Osteoblast (primary cell): ENCODE data around the gene RHBDL1. TPM values are rescaled to one million over a fixed set of nuclear protein-coding genes. Genes with fewer than 3 reads are reported as not detected.

Source experiments
- DNase-seq: peaks from one replicate; pipeline ENCODE4 v3.0.0; 2011; ENCODE audit warnings: low spot score, mixed read lengths; ENCODE audit not compliant: insufficient read length; ENCODE audit errors: missing footprints
- H2AFZ ChIP-seq: 2 replicates; pipeline ENCODE4 v1.6.0; 2011; ENCODE audit warnings: mild to moderate bottlenecking, low read length
- H3K27ac ChIP-seq: 2 replicates; pipeline ENCODE4 v1.5.1; 2011; ENCODE audit warnings: mild to moderate bottlenecking, low read depth, low read length, moderate library complexity
- H3K27me3 ChIP-seq: 2 replicates; pipeline ENCODE4 v1.6.0; 2012; ENCODE audit warnings: mild to moderate bottlenecking, control low read depth, inconsistent platforms, low read length, moderate library complexity; ENCODE audit not compliant: insufficient read depth
- H3K36me3 ChIP-seq: 2 replicates; pipeline ENCODE4 v1.5.1; 2011; ENCODE audit warnings: mild to moderate bottlenecking, low read length, control low read depth, moderate library complexity; ENCODE audit not compliant: insufficient read depth
- H3K4me1 ChIP-seq: 2 replicates; pipeline ENCODE4 v1.5.1; 2011; ENCODE audit warnings: mild to moderate bottlenecking, low read length, control low read depth, moderate library complexity; ENCODE audit not compliant: insufficient read depth
- H3K4me2 ChIP-seq: 2 replicates; pipeline ENCODE4 v1.6.0; 2011; ENCODE audit warnings: mild to moderate bottlenecking, low read length; ENCODE audit not compliant: insufficient read depth
- H3K4me3 ChIP-seq: fragments of 200-600 bp; sonication (generic); 3 replicates; pipeline ENCODE4 v1.5.1; 2012; ENCODE audit warnings: mild to moderate bottlenecking, low read length, inconsistent platforms; ENCODE audit not compliant: insufficient read depth
- H3K79me2 ChIP-seq: 2 replicates; pipeline ENCODE4 v1.6.0; 2012; ENCODE audit warnings: mild to moderate bottlenecking, low read length, control low read depth, inconsistent platforms; ENCODE audit not compliant: insufficient read depth
- H3K9me3 ChIP-seq: 2 replicates; pipeline ENCODE4 v1.5.1; 2011; ENCODE audit warnings: low read depth, low read length, control low read depth
- H4K20me1 ChIP-seq: 2 replicates; pipeline ENCODE4 v1.6.0; 2012; ENCODE audit warnings: mild to moderate bottlenecking, low read length, control low read depth; ENCODE audit not compliant: insufficient read depth
- total RNA-seq: library from RNA; depleted of rRNA; stranded (reverse); fragments of >200 nt; gene quantifications from 2 replicates; pipeline ENCODE4 v1.2.3, GENCODE V29; 2012
- TF ChIP-seq, protein P1 (sequence below): IDR thresholded peaks from 2 replicates; pipeline ENCODE4 v1.5.1; 2011; ENCODE audit warnings: mild to moderate bottlenecking, low read depth, low read length, moderate library complexity; ENCODE audit errors: extremely low read depth

Gene RHBDL1
- total RNA-seq, 1 donor, result 1.1 TPM

DNA sequence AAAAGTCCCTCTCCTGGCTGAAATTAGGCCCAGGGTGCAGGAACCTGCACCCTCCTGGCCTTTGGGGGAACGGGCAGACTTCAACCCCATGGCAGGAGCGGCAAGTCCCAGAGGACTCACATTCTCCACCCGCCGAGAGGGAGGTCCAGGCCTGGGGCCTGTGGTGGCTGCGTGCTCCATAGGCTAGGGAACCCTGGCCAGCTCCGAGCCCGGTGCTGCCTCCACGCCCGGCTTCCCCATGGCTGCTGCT is 50.6 kb downstream of the RHBDL1 start:
- H3K4me1 ChIP-seq, result peaks cover 8% of the 10 kb centered on the region
- H3K4me3 ChIP-seq, result no peak overlapping the region
- no peaks in the 10 kb centered on the region for H3K79me2 ChIP-seq
- H3K27ac ChIP-seq, result no peak overlapping the region
- H3K36me3 ChIP-seq, result no peaks in the 10 kb centered on the region
- H3K27me3 ChIP-seq, result no peaks in the 10 kb centered on the region
- H3K4me2 ChIP-seq, result no peak overlapping the region
- DNase-seq, result no peak
- TF ChIP-seq, protein P1, sequence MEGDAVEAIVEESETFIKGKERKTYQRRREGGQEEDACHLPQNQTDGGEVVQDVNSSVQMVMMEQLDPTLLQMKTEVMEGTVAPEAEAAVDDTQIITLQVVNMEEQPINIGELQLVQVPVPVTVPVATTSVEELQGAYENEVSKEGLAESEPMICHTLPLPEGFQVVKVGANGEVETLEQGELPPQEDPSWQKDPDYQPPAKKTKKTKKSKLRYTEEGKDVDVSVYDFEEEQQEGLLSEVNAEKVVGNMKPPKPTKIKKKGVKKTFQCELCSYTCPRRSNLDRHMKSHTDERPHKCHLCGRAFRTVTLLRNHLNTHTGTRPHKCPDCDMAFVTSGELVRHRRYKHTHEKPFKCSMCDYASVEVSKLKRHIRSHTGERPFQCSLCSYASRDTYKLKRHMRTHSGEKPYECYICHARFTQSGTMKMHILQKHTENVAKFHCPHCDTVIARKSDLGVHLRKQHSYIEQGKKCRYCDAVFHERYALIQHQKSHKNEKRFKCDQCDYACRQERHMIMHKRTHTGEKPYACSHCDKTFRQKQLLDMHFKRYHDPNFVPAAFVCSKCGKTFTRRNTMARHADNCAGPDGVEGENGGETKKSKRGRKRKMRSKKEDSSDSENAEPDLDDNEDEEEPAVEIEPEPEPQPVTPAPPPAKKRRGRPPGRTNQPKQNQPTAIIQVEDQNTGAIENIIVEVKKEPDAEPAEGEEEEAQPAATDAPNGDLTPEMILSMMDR, result no peak
- H4K20me1 ChIP-seq, result peaks cover 7% of the 10 kb centered on the region
- no peaks in the 10 kb centered on the region for H3K9me3 ChIP-seq
- H2AFZ ChIP-seq, result no peak overlapping the region

DNA sequence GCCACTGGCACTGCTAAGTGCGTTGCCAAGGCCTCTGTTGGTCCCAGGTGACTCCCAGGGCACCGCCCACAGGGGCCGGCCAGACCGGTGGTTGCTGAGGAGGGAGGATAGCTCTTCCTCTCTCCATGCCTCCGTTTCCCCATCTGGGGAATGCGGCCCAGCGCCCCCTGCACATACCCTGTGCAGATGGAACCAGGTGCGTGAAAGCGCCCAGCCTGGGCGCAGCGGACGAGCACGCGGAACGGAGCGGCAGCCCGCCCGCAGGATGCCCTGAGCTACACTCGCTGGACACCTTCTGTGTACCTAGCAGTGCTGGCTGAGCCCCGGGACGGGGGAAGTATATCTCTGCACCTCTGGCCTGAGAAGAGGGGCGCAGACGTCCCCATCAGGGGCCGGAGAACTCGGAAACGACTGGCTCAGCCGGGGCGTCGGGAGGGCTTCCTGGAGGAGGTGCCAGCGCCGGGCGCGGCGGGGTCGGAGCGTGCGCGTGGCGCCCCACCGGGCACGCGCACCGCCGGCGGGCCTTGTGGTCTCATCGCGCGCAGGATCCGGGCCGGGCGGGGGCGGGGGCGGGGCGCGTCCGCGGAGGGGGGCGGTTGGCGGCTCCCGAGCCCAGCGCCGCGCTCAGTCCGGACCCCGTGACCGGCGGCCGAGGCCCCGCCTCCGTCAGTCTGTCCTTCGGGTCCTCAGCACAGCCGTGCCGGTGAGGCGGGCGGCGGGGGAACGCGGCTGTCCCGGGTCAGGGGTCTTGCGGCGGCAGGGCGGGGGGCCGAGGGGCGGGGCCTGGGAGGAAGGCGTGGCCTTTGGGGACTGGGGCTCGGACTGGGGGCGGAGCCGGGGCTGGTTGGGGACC is 51.2 kb downstream of the RHBDL1 start, which contains the start of the genes CCDC78 and HAGHL:
Gene CCDC78, minus strand, starts transcription at position 6 of the 853 bp plus-strand sequence. CDS start 76 bp downstream, outside the sequence.
Gene HAGHL, plus strand, starts transcription at position 669 of the 853 bp plus-strand sequence. CDS start 404 bp downstream, outside the sequence.
- H2AFZ ChIP-seq, result peak within 1 kb of the TSS; percentile 22
- peak within 1 kb of the TSS; percentile 80 for H3K4me2 ChIP-seq
- peaks cover 5% of the 10 kb centered on the region for H3K4me1 ChIP-seq
- H3K79me2 ChIP-seq, result no peaks in the 10 kb centered on the region
- H3K27ac ChIP-seq, result no peak within 1 kb of the TSS
- no peaks in the 10 kb centered on the region for H3K36me3 ChIP-seq
- peak; percentile 95 for DNase-seq
- peak within 1 kb of the TSS; percentile 72 for H3K4me3 ChIP-seq
- TF ChIP-seq, protein P1, result no peak
- H3K27me3 ChIP-seq, result no peaks in the 10 kb centered on the region
- H4K20me1 ChIP-seq, result peaks cover 7% of the 10 kb centered on the region
- no peaks in the 10 kb centered on the region for H3K9me3 ChIP-seq

DNA sequence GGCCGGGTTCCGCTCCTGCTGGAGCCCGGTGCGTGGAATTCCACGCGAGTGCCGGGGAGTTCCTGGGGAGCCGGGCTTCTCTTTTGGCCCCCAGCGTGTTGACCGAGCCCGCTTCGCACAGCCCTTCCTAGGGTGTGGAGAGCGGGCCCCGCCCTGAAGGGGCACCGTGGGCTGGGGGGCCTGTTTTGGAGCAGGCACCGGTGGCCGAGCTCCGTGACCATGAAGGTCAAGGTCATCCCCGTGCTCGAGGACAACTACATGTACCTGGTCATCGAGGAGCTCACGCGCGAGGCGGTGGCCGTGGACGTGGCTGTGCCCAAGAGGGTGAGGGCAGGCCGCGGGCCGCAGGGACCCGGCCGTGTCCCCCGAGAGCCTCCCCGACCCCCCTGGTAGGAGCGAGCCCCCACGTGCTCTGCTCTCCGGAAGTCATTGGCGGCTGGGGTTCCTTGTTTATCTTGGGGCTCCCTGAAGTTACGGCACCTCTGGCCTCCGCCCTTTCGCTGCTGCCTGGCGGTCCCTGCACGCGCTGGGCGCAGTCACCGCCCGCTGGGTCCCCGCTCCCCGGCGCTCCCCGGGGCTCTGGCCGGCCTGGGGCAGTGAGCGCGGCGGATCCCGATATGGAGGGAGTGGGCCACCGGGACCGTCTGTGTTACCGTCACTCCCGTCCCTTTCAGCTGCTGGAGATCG is 52.0 kb downstream of the RHBDL1 start:
- no peaks in the 10 kb centered on the region for H3K79me2 ChIP-seq
- H2AFZ ChIP-seq, result peak overlapping the region; percentile 22
- H3K36me3 ChIP-seq, result no peaks in the 10 kb centered on the region
- no peaks in the 10 kb centered on the region for H3K27me3 ChIP-seq
- H3K4me1 ChIP-seq, result peaks cover 5% of the 10 kb centered on the region
- H4K20me1 ChIP-seq, result peaks cover 4% of the 10 kb centered on the region
- TF ChIP-seq, protein P1, result no peak
- H3K4me2 ChIP-seq, result peak overlapping the region; percentile 80
- no peak for DNase-seq
- H3K4me3 ChIP-seq, result peak overlapping the region; percentile 72
- no peaks in the 10 kb centered on the region for H3K9me3 ChIP-seq
- H3K27ac ChIP-seq, result no peak overlapping the region

Other genes with a start within 250 kb of the RHBDL1 start
- 25.3 and 27.1 TPM in 2 replicates for gene CAPN15, start 148.0 kb upstream of the RHBDL1 start, total RNA-seq
- gene PRR35, start 115.3 kb upstream of the RHBDL1 start, total RNA-seq, result under 0.01 TPM in 1 of 2 replicates, not detected in the other
- 1.2 and 2.2 TPM in 2 replicates for gene NHLRC4, start 108.7 kb upstream of the RHBDL1 start, total RNA-seq
- gene PIGQ, start 105.7 kb upstream of the RHBDL1 start, total RNA-seq, result 25.6 and 29.0 TPM in 2 replicates
- gene RAB40C, start 85.6 kb upstream of the RHBDL1 start, total RNA-seq, result 11.2 and 13.3 TPM in 2 replicates
- gene WFIKKN1, start 44.7 kb upstream of the RHBDL1 start, total RNA-seq, result under 0.01 and 0.36 TPM in 2 replicates
- 72.8 and 76.0 TPM in 2 replicates for gene METTL26, start 39.4 kb upstream of the RHBDL1 start, total RNA-seq
- gene MCRIP2, start 33.8 kb upstream of the RHBDL1 start, total RNA-seq, result 20.0 and 20.3 TPM in 2 replicates
- 10.3 and 19.2 TPM in 2 replicates for gene WDR90, start 26.3 kb upstream of the RHBDL1 start, total RNA-seq
- gene RHOT2, start 7.5 kb upstream of the RHBDL1 start, total RNA-seq, result 35.9 and 42.0 TPM in 2 replicates
- 88.1 and 102 TPM in 2 replicates for gene STUB1, start 4.7 kb downstream of the RHBDL1 start, total RNA-seq
- 48.0 and 48.5 TPM in 2 replicates for gene JMJD8, start 8.7 kb downstream of the RHBDL1 start, total RNA-seq
- 8.0 and 8.7 TPM in 2 replicates for gene WDR24, start 14.7 kb downstream of the RHBDL1 start, total RNA-seq
- not detected in 2 replicates for gene FBXL16, start 30.1 kb downstream of the RHBDL1 start, total RNA-seq
- gene METRN, start 39.4 kb downstream of the RHBDL1 start, total RNA-seq, result 30.9 and 33.3 TPM in 2 replicates
- 20.9 and 21.7 TPM in 2 replicates for gene ANTKMT, start 45.5 kb downstream of the RHBDL1 start, total RNA-seq
- gene CCDC78, start 50.8 kb downstream of the RHBDL1 start, total RNA-seq, result 2.1 and 2.2 TPM in 2 replicates
- gene HAGHL, start 51.4 kb downstream of the RHBDL1 start, total RNA-seq, result 12.7 and 16.3 TPM in 2 replicates
- 32.2 and 35.1 TPM in 2 replicates for gene CIAO3, start 65.3 kb downstream of the RHBDL1 start, total RNA-seq
- gene MSLN, start 85.1 kb downstream of the RHBDL1 start, total RNA-seq, result under 0.01 and 1.2 TPM in 2 replicates
- 23.3 and 28.2 TPM in 2 replicates for gene RPUSD1, start 112.7 kb downstream of the RHBDL1 start, total RNA-seq
- 3.3 and 3.8 TPM in 2 replicates for gene CHTF18, start 112.9 kb downstream of the RHBDL1 start, total RNA-seq
- gene GNG13, start 125.1 kb downstream of the RHBDL1 start, total RNA-seq, result not detected in 2 replicates